Superior temporal gyrus (tissue), 1 donor: ENCODE data around the gene TLR8.
"Not testable (repeated sequence)": the region's sequence is repeated elsewhere in the genome, so short reads cannot be mapped to it uniquely, and the experiment has no call there.

Experiments
- DNase-seq: peaks from one replicate; pipeline ENCODE4 v3.0.0-alpha.2; 2016; ENCODE audit errors: extremely low spot score

Gene TLR8

DNA sequence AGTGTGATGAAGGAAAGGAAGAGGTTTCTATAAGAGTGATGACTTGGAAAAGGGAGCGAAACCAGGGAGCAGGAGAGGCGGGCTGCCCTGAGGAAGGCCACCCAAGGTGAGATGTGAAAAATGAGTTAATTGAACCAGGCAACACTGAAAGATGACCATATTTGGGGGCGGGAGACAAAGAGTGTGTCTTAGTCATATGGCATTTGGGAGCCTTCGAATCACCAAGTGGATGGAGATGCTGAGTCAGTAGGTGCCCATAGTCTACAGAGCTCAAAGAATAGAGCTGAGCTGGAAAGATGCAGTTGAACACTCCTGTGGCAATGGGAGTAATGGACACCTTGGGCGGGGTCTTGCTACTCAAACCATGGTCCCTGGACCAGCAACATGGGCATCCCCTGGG, 8.3 kb upstream of the TLR8 start:
- no peak for DNase-seq

DNA sequence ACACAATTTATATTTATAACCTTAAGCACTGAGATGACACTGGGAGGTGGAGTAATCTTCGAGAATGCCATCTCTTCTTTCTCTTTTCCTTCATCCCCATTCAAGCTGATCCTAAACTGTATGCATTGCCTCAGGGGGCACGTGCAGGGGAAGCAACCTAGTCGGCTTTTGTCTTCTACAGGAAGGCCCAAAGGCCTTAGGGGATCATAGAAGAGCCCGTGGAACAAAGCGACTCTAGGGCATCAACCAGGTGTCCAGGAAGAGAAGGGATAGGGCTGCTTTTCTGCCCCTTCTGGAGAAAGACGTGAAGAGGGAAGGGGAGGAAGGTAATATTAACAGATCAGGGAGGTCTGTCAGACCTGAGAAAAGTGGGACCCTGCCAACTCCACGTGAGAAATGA, 6.9 kb upstream of the TLR8 start:
- no peak for DNase-seq

DNA sequence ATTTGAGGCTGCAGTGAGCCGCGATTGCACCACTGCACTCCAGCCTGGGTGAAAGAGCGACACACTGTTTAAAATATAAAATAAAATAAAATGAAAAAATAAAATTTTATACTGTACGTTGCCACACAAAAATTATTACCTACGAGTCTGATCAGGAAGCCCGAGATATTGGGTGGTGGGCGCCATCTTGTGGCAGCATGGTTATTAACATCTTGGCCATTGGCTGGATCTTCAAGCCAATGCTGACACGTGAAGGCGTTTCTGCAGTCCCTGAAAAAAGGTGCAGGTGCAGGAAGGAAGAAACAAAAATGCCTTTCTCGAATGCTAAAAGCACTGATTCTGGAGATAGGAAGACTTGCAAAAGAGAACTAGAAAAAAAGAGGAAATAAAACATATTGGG, 4.9 kb upstream of the TLR8 start:
- peak; percentile 63 for DNase-seq

DNA sequence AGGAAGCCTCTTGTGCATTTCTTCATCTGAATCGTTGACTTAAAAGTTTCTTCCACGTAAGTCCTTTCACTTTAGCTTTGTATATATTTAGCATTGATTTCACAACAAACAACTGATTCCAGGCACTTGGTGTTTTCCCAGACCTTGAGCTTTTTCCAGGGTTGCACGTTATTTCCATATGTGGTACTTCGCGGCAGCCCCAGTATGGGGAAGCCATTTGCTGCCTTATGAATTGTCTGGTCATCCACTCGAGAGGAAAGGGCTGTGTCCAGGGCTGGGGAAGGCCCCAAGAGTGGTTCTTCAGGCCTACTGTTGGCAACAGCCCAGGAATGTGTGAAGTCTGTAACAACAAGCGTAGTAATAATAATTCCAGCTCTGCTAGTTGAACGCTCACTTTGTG, 2.8 kb upstream of the TLR8 start:
- no peak for DNase-seq

DNA sequence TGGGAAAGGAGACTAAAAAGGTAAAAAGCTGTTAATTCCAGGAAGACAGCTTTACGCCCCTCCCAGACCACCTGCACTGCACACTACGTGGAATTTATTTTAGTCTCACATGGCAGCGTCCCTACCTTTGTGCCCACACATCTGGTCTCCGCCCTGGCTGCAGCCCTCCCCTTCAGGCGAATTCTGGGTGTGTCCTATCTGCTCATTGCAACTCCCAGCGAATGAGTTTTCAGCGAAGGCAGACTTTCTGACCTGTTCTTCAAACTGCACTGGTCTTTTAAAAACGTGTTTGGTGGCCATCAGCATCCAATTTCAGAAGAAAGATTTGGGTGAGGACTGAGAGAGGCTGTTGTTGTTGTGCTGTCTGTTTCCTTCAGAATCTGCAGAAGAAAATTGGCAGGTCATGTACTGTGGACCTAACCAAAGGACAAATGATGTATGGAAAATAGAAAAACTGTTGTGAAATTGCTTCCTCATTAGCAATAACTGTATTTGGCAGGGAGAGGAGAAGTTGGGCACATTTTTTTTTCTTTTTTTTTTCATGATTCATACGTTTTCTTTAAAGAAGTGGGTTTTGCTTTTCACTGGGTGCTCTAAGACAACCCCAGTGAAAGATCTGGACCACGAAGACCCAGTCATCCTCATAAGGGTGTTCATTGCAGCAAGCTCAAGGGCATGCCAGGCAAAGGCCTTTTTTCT, 4.2 kb downstream of the TLR8 start:
- no peak for DNase-seq

DNA sequence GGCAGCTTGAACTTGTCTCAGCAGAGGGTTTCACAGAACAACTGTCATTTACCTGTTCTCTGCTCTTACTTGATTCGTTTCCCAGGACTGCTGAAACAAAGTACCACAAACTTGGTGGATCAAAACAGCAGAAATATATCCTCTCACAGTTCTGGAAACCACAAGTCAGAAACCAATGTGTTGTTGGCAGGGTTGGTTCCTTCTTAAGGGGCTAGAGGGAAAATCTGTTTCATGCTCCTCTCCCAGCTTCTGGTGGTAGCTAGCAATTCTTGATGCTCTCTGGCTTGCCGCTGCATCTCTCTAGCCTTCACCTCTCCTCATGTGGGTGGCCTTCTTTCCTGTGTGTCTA, 4.7 kb downstream of the TLR8 start:
- DNase-seq, result no peak

DNA sequence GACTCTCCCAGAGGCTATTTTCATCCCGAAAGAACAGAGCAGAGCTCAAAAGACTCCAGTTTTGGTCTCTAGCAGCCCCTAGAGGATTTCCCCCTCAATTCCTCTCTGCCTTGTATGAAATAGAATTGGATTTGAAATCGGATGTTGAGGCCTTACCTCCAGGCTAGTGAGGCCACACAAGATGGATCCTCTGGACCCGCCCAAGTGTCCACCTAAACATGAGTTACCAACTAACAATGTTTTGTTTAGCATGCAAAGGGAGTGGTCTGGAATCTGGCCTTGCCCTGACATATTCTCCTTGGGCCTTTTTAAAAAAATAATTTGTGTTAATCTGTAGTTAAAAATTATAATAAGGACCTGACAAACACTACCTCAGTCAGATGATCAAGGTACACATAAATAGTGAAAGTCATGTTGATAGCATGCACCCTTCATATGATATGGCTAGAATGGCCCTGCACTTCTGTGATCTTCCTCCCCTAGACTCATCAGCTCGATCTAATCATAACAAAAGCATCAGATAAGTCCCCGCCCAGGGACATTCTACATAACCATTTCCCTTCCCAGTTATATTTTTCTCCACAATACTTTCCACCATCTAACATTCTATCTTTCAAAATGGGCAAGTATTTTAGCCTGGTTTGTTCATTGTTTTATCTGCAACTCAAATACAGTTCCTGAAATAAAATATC, 6.5 kb downstream of the TLR8 start:
- DNase-seq, result no peak

DNA sequence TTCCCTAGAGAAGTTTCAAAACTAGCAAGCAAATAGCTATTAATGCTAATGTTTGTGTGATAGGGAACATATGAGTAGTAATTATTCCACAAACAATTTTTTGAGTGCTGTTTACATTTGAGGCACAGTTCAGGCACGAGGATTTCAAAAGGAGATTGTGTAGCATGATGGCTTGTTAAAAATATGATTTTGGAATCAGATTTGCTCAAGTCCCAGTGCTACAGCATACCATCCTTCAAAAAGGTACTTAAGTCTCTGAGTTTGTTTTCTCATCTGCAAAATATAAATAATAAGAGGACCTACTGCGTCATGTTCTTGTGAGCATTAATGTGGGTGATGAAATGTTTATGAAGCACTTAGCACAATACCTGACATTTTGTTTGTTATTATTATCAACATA, 11.3 kb downstream of the TLR8 start:
- DNase-seq, result no peak

DNA sequence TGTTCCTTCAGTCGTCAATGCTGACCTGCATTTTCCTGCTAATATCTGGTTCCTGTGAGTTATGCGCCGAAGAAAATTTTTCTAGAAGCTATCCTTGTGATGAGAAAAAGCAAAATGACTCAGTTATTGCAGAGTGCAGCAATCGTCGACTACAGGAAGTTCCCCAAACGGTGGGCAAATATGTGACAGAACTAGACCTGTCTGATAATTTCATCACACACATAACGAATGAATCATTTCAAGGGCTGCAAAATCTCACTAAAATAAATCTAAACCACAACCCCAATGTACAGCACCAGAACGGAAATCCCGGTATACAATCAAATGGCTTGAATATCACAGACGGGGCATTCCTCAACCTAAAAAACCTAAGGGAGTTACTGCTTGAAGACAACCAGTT, 12.6 kb downstream of the TLR8 start:
- no peak for DNase-seq

DNA sequence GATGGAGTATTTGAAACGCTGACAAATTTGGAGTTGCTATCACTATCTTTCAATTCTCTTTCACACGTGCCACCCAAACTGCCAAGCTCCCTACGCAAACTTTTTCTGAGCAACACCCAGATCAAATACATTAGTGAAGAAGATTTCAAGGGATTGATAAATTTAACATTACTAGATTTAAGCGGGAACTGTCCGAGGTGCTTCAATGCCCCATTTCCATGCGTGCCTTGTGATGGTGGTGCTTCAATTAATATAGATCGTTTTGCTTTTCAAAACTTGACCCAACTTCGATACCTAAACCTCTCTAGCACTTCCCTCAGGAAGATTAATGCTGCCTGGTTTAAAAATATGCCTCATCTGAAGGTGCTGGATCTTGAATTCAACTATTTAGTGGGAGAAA, 13.2 kb downstream of the TLR8 start:
- no peak for DNase-seq

DNA sequence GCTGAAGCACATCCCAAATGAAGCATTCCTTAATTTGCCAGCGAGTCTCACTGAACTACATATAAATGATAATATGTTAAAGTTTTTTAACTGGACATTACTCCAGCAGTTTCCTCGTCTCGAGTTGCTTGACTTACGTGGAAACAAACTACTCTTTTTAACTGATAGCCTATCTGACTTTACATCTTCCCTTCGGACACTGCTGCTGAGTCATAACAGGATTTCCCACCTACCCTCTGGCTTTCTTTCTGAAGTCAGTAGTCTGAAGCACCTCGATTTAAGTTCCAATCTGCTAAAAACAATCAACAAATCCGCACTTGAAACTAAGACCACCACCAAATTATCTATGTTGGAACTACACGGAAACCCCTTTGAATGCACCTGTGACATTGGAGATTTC, 14.6 kb downstream of the TLR8 start:
- DNase-seq, result no peak

DNA sequence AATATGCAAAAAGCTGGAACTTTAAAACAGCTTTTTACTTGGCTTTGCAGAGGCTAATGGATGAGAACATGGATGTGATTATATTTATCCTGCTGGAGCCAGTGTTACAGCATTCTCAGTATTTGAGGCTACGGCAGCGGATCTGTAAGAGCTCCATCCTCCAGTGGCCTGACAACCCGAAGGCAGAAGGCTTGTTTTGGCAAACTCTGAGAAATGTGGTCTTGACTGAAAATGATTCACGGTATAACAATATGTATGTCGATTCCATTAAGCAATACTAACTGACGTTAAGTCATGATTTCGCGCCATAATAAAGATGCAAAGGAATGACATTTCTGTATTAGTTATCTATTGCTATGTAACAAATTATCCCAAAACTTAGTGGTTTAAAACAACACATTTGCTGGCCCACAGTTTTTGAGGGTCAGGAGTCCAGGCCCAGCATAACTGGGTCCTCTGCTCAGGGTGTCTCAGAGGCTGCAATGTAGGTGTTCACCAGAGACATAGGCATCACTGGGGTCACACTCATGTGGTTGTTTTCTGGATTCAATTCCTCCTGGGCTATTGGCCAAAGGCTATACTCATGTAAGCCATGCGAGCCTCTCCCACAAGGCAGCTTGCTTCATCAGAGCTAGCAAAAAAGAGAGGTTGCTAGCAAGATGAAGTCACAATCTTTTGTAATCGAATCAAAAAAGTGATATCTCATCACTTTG, 15.6 kb downstream of the TLR8 start:
- no peak for DNase-seq

DNA sequence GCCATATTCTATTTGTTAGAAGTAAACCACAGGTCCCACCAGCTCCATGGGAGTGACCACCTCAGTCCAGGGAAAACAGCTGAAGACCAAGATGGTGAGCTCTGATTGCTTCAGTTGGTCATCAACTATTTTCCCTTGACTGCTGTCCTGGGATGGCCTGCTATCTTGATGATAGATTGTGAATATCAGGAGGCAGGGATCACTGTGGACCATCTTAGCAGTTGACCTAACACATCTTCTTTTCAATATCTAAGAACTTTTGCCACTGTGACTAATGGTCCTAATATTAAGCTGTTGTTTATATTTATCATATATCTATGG, 16.1 kb downstream of the TLR8 start:
- DNase-seq, result no peak

DNA sequence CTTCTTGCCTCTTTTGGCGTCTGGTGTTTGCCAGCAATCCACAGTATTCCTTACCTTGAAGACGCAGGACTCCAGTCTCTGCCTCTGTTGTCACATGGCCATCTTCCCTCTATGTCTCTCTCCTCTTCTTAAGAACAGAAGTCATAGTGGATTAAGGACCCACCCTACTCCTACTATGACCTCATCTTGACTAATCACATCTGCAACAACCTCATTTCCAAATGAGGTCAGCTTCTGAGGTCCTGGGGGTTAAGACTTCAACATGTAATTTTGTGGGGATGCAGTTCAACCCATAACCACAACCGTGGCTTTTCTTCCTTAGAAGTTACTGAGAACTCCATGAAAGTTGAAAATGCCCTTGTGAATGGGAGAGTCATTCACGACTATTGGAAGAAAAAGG, 23.3 kb downstream of the TLR8 start:
- DNase-seq, result no peak

DNA sequence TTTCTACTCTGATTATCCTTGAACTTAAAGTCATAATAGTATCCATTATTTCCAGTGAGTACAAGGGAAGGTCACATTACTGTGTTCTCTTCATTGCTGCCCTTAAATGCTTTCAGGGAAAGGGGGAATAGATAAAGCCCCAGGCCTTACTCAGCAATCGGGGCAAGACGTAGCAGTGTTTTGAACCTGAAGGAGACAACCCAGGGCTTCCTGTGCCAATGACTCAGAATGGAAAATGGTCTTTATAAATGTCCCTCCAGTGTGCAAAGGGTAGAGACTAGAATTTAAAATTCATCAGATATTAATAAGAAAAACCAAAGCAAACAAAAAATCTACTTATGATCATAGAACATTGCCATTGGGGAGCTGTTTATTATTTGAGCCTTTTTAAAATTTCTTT, 23.7 kb downstream of the TLR8 start:
- DNase-seq, result no peak

DNA sequence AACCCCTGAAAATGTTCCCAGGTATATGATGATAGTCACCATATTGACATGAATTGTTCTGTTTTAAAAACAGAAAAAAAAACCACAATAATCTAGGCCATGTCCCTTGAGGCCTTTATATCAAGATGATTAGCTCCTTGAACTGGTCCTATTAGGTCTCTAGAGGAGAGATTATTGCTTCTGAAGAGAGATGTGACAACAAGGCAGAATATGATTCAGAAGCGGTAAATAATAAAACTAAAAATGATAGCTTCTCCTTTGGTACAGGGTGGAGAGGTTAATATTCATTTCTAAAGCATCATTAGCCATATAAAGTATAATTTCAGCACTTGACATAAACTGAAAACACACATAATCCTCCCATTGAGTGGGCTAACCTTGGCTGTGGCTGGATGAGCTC, 25.8 kb downstream of the TLR8 start:
- no peak for DNase-seq

DNA sequence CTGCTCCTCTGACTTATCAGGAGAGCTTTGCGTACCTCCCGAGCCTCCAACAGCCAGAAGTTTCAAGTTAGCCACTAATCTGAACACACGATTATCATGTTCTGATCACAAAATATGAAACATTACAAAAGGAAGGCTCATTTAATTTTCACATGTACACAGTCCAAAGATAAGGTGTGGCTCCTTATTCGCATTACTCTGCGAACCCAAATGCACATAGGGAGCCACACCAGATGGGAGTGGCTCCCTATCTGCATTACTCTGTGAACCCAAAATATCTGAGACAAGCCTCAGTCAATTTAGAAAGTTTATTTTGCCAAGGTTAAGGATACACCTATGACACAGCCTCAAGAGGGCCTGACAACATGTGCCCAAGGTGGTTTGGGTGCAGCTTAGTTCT, 28.4 kb downstream of the TLR8 start:
- DNase-seq, result no peak

DNA sequence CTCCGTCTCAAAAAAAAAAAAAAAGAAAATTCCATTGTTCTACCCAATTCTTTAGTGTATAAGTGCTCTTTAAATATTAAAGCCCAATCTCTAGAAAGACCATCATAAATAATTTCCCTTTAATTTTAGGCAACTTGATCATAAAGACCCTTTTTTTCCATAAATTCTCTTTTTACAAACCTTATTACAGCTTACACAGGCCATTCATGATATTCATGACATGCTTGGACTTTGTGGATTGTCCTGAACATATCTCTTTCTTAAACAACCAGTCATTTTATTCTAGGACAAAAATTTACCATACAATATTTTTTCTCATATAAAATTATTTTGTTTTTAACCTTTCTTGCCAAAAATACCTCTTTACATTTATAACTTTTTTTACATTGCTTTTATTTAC, 30.5 kb downstream of the TLR8 start:
- no peak for DNase-seq

DNA sequence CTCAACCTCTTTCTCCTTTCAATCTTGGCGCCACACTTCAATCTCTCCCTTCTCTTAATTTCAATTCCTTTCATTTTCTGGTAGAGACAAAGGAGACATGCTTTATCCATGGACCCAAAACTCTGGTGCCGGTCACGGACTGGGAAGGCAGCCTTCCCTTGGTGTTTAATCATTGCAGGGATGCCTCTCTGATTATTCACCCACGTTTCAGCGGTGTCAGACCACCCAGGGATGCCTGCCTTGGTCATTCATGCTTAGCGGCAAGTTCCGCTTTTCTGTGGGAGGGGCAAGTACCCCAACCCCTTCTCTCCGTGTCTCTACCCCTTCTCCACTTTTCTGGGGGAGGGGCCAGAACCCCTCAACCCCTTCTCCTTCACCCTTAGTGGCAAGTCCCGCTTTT, 34.1 kb downstream of the TLR8 start:
- not testable (repeated sequence) for DNase-seq

DNA sequence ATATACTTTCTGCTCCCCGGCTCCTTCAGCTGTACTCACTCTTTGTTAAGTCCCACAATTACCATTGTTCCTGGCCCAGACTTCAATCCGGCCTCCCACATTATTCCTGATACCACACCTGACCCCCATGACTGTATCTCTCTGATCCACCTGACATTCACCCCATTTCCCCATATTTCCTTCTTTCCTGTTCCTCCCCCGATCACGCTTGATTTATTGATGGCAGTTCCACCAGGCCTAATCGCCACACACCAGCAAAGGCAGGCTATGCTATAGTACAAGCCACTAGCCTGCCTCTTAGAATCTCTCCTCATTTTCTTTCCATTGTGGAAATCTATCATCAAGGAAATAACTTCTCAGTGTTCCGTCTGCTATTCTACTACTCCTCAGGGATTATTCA, 37.2 kb downstream of the TLR8 start:
- not testable (repeated sequence) for DNase-seq

DNA sequence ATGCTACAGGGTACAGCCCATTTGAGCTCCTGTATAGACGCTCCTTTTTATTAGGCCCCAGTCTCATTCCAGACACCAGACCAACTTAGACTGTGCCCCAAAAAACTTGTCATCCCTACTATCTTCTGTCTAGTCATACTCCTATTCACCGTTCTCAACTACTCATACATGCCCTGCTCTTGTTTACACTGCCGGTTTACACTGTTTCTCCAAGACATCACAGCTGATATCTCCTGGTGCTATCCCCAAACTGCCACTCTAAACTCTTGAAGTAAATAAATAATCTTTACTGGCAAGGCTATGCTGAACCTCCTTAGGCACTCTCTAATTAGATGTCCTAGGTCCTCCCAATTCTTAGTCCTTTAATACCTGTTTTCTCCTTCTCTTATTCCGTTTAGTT, 38.0 kb downstream of the TLR8 start:
- DNase-seq, result not testable (repeated sequence)

DNA sequence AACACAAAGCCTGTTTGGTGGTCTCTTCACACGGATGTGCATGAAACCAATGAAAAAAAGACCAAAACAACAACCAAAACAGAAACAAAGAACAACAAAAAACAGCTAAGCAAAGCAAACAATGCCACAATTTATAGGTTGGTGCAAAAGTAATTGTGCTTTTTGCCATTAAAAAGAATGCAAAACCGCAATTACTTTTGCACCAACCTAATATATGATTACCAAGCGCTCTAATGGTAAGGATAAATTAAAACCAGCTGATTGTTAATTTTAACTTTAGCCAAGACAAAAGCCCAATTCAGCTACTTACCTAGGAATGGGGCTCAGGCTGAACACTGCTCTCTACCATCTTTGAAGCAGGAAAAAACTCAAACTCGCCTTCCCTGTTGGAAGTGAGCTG, 39.1 kb downstream of the TLR8 start:
- no peak for DNase-seq

DNA sequence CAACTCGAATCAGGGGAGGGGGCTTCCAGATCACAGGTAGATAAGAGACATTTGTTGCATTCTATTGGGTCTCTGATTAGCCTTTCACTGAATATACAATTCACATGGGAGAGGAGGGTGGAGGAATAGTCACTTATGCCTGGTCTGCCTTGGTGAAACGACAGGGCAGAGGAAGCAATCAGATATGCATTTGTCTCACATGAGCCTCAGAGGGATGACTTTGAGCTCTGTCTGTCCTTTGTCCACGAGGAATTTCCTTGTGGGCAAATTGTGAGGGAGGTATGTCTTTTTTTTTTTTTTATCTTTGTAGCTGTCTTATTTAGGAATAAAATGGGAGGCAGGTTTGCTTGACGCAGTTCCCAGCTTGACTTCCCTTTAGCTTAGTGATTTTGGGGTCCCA, 40.0 kb downstream of the TLR8 start:
- no peak for DNase-seq
